HCT116 (cell line): ENCODE results near the gene NEB.

Source experiments
- CEBPB ChIP-seq: IDR thresholded peaks from 2 replicates; pipeline ENCODE4 v1.6.1; 2012; ENCODE audit warnings: low read depth
- CTCF ChIP-seq, 3 experiments: fragments of 200-600 bp in 1 of 3; sonication (generic) in 1 of 3; IDR thresholded peaks in 2 of 3; conservative IDR thresholded peaks in 1 of 3; 2 replicates each; pipeline ENCODE4 v1.5.1; 2012 to 2017; ENCODE audit warnings: low read depth in 2 of 3, low read length in 2 of 3, antibody characterized with exemption in 1 of 3, borderline replicate concordance in 1 of 3, control low read depth in 1 of 3, mild to moderate bottlenecking in 1 of 3, mixed read lengths in 1 of 3, mixed run types in 1 of 3, moderate library complexity in 1 of 3; ENCODE audit not compliant: insufficient read depth in 1 of 3
- EGR1 ChIP-seq: IDR thresholded peaks from 2 replicates; pipeline ENCODE4 v1.6.1; 2012; ENCODE audit warnings: low read depth
- JUND ChIP-seq: IDR thresholded peaks from 2 replicates; pipeline ENCODE4 v1.6.1; 2012
- POLR2A ChIP-seq: IDR thresholded peaks from 2 replicates; pipeline ENCODE4 v1.7.0; 2011; ENCODE audit warnings: borderline replicate concordance; ENCODE audit not compliant: insufficient read depth, insufficient read length; ENCODE audit errors: extremely low read depth
- ZNF274 ChIP-seq: fragments of 200-500 bp; sonication (Bioruptor generic); IDR thresholded peaks from 2 replicates; pipeline ENCODE4 v1.6.1; 2014; ENCODE audit warnings: mild to moderate bottlenecking, low read depth, low read length, inconsistent platforms

GRCh38 chr2:151729837-151730236, 4.4 kb downstream of the NEB start:
- TF ChIP-seq CTCF (IDR thresholded peaks at IDR 0.05 in 2 of 3, conservative IDR thresholded peaks at IDR 0.05 in 1 of 3; ENCODE audit: borderline replicate concordance in 1 of 3, insufficient read depth in 1 of 3, low read depth in 2 of 3, low read length in 2 of 3) (no peak), JUND (no peak), POLR2A (no peak), CEBPB (no peak), EGR1 (no peak), ZNF274 (no peak)
